Lower lobe of right lung (tissue), 2 donors: ENCODE measurements around the gene METTL9. TPM values are rescaled to one million over a fixed set of nuclear protein-coding genes. Genes with fewer than 3 reads are reported as not detected.
"Not testable (repeated sequence)": the region's sequence is repeated elsewhere in the genome, so short reads cannot be mapped to it uniquely, and the experiment has no call there.

Source experiments
- ATAC-seq, 2 donors: fragments of 200-7000 bp; cut with Tn5 transposase; one replicate each; pipeline ENCODE4 v1.9.1; 2020 to 2022; ENCODE audit warnings: mild to moderate bottlenecking in 2 of 2, moderate library complexity in 2 of 2
- DNase-seq: peaks from one replicate; pipeline ENCODE4 v3.0.0-alpha.2; 2020
- H3K27ac ChIP-seq: fragments of 200-600 bp; one replicate; pipeline ENCODE4 v1.8.0; 2022
- H3K27me3 ChIP-seq: fragments of 200-600 bp; one replicate; pipeline ENCODE4 v1.8.0; 2022; ENCODE audit warnings: low read depth
- H3K36me3 ChIP-seq: fragments of 200-600 bp; one replicate; pipeline ENCODE4 v1.8.0; 2022; ENCODE audit warnings: mild to moderate bottlenecking
- H3K4me1 ChIP-seq: fragments of 200-600 bp; one replicate; pipeline ENCODE4 v1.8.0; 2022
- H3K4me3 ChIP-seq: fragments of 200-600 bp; one replicate; pipeline ENCODE4 v1.8.0; 2022; ENCODE audit warnings: mild to moderate bottlenecking
- H3K9me3 ChIP-seq: fragments of 200-600 bp; one replicate; pipeline ENCODE4 v1.8.0; 2022
- intact Hi-C: fragments of 100-400 bp; cut with DNase I; formaldehyde crosslinking; loops from one replicate; pipeline ENCODE4 v1.11.0; 2022
- total RNA-seq: library from RNA; stranded (reverse); fragmentation: NEBNext Ultra II Directional; extraction: Animal tissue kit (Norgen Biotek cat#: 25700); gene quantifications from one replicate; pipeline ENCODE4 v1.2.1, GENCODE V29; 2021
- TF ChIP-seq, protein P1 (sequence below): fragments of 200-600 bp; IDR thresholded peaks from one replicate; pipeline ENCODE4 v1.8.0; 2022; ENCODE audit warnings: antibody characterized with exemption, mild to moderate bottlenecking
- donor health status: DM: no; HTN: yes; CAD: no; lungs with severe emphysema.

Gene METTL9
- total RNA-seq, 1 donor from 2014 or later = 74.1 TPM

DNA sequence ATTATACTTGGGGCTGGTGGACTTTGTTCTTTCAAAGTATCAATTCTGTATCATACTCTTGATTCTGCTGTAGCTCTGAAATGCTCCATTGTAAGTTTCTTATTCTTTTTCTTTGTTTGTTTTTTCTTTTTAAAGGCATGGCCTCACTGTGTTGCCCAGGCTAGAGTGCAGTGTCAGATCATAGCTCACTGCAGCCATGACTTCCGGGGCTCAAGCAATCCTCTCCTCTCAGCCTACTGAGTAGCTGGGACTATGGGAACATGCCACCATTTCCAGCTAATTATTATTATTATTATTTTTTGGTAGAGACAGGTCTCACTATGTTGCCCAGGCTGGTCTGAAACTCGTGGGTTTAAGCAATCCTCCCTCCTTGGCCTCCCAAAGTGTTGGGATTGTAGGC is 38.9 kb upstream of the METTL9 start:
- intact Hi-C loops = no loop called here
- DNase-seq = no peak
- H3K36me3 ChIP-seq = no peaks in the 10 kb centered on the region

DNA sequence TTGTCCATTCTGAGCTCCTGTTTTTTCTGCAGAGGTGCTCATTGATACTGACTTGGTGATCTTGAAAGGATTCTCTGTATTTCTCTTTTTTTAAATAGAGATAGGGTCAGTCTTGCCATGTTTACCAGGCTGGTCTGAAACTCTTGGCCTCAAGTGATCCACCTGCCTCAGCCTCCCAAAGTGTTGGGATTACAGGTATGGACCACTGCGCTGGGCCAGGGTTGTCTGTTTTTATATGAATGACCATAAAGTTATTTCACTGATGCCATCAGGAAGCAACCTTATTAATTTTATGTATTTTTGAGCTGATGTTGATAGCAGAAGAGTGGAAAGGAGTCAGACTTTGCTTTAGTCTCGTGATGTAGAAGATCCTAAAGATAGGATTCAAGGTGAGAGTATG is 35.7 kb upstream of the METTL9 start:
- Histone ChIP-seq H3K4me1 (peaks cover 7% of the 10 kb centered on the region), H3K4me3 (no peak overlapping the region), H3K36me3 (no peaks in the 10 kb centered on the region), H3K27ac (no peak overlapping the region), H3K27me3 (no peaks in the 10 kb centered on the region), H3K9me3 (no peaks in the 10 kb centered on the region)
- ATAC-seq = no peak
- peak; percentile 23 for DNase-seq
- intact Hi-C loops = no loop called here
- TF ChIP-seq, protein P1, sequence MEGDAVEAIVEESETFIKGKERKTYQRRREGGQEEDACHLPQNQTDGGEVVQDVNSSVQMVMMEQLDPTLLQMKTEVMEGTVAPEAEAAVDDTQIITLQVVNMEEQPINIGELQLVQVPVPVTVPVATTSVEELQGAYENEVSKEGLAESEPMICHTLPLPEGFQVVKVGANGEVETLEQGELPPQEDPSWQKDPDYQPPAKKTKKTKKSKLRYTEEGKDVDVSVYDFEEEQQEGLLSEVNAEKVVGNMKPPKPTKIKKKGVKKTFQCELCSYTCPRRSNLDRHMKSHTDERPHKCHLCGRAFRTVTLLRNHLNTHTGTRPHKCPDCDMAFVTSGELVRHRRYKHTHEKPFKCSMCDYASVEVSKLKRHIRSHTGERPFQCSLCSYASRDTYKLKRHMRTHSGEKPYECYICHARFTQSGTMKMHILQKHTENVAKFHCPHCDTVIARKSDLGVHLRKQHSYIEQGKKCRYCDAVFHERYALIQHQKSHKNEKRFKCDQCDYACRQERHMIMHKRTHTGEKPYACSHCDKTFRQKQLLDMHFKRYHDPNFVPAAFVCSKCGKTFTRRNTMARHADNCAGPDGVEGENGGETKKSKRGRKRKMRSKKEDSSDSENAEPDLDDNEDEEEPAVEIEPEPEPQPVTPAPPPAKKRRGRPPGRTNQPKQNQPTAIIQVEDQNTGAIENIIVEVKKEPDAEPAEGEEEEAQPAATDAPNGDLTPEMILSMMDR = no peak

More for the DNA sequence above, 38.9 kb upstream of the METTL9 start:
- Histone ChIP-seq H3K9me3 (no peaks in the 10 kb centered on the region), H3K4me1 (peaks cover 1% of the 10 kb centered on the region), H3K27me3 (peaks cover 6% of the 10 kb centered on the region), H3K27ac (no peak overlapping the region), H3K4me3 (no peak overlapping the region)
- TF ChIP-seq, protein P1 = no peak
- ATAC-seq = no peak

DNA sequence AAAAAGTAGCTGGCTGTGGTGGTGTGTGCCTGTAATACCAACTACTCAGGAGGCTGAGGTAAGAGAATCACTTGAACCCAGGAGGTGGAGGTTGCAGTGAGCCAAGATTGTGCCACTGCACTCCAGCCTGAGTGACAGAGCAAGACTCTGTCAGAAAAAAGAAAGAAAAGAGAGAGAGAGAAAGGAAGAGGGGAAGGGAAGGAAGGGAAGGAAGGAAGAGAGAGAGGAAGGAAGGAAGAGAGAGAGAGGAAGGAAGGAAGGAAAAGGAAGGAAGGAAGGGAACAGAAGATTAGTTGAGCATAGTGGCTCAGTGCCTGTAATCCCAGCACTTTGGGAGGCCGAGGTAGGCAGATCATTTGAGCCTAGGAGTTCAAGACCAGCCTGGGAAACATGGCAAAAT is 35.0 kb upstream of the METTL9 start:
- DNase-seq, H3K36me3 ChIP-seq, intact Hi-C loops, H3K4me3 ChIP-seq, H3K9me3 ChIP-seq, ATAC-seq, H3K27me3 ChIP-seq, H3K4me1 ChIP-seq, H3K27ac ChIP-seq: not testable (repeated sequence)

GRCh38 chr16:21565507-21565860 is 33.9 kb upstream of the METTL9 start:
- H3K27ac ChIP-seq = no peak overlapping the region
- no peak for DNase-seq
- intact Hi-C loops = no loop called here

GRCh38 chr16:21565861-21566669 is 33.3 kb upstream of the METTL9 start:
- Histone ChIP-seq H3K27ac (no peak overlapping the region), H3K4me3 (no peak overlapping the region), H3K36me3 (no peaks in the 10 kb centered on the region), H3K27me3 (peaks cover 8% of the 10 kb centered on the region), H3K9me3 (no peaks in the 10 kb centered on the region), H3K4me1 (peaks cover 7% of the 10 kb centered on the region)
- intact Hi-C loops = no loop called here
- ATAC-seq (no peak), DNase-seq (no peak)
- TF ChIP-seq, protein P1 = no peak

More at GRCh38 chr16:21565507-21565860, 33.9 kb upstream of the METTL9 start:
- TF ChIP-seq, protein P1 = no peak
- ATAC-seq = no peak
- peaks cover 7% of the 10 kb centered on the region for H3K4me1 ChIP-seq
- H3K27me3 ChIP-seq = peaks cover 7% of the 10 kb centered on the region
- H3K4me3 ChIP-seq = no peak overlapping the region
- no peaks in the 10 kb centered on the region for H3K36me3 ChIP-seq
- no peaks in the 10 kb centered on the region for H3K9me3 ChIP-seq

GRCh38 chr16:21566891-21567414 is 32.4 kb upstream of the METTL9 start:
- DNase-seq (no peak), ATAC-seq (peak in 1 of 2 donors; percentile 19)
- H3K27me3 ChIP-seq = peaks cover 8% of the 10 kb centered on the region
- no peaks in the 10 kb centered on the region for H3K36me3 ChIP-seq
- intact Hi-C loops = no loop called here
- H3K4me1 ChIP-seq = peaks cover 7% of the 10 kb centered on the region
- H3K27ac ChIP-seq = no peak overlapping the region
- no peaks in the 10 kb centered on the region for H3K9me3 ChIP-seq
- H3K4me3 ChIP-seq = no peak overlapping the region
- TF ChIP-seq, protein P1 = no peak

DNA sequence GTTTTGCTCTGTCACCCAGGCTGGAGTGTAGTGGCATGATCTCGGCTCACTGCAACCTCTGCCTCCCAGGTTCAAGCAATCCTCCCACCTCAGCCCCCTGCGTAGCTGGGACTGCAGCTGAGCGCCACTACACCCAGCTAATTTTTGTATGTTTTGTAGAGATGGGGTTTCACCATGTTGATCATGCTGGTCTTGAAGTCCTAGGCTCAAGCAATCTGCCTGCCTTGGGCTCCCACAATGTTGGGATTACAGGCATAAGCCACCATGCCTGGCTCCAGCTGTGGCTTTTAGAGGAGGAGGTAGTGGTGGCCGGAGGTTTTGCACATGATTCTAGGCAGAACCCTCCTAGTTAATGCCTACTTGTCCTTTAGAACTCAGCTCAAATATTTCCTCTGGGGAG is 31.9 kb upstream of the METTL9 start:
- ATAC-seq, H3K27ac ChIP-seq, H3K36me3 ChIP-seq, intact Hi-C loops, H3K4me1 ChIP-seq, DNase-seq, H3K9me3 ChIP-seq, H3K4me3 ChIP-seq, H3K27me3 ChIP-seq: not testable (repeated sequence)
